ENCODE measurements around the gene RAB3IL1. TPM values are rescaled to one million over a fixed set of nuclear protein-coding genes. Genes with fewer than 3 reads are reported as not detected.

RAB3IL1 gene
- total and polyA plus RNA-seq, 4 donors = 2.1 to 41.6 (median 5.4) TPM

GRCh38 chr11:61923166-61924063 lies 6.0 kb upstream of the RAB3IL1 start (continued):
- no peak for TF ChIP-seq REST (IDR thresholded peaks at IDR 0.05)
- peak; percentile 63 for TF ChIP-seq NR2F2 (IDR thresholded peaks at IDR 0.05)

- Histone ChIP-seq H3K27ac (ENCODE audit: low read depth in 1 of 2, low read length in 2 of 2) (peak overlapping the region; percentile 40 to 69), H3K9ac (ENCODE audit: low read depth in 1 of 2, low read length in 2 of 2) (no peak overlapping the region), H3K9me3 (ENCODE audit: control insufficient read depth in 4 of 4, low read length in 3 of 4) (no peaks in the 10 kb centered on the region), H3K4me1 (ENCODE audit: control insufficient read depth in 4 of 4, insufficient read depth in 4 of 4, low read length in 3 of 4) (peaks cover 0 to 12% (median 6%) of the 10 kb centered on the region in 4 donors), H3K4me3 (ENCODE audit: low read depth in 1 of 3, low read length in 3 of 3) (no peak overlapping the region), H3K36me3 (ENCODE audit: control insufficient read depth in 4 of 4, insufficient read depth in 3 of 4, low read depth in 1 of 4, low read length in 3 of 4) (no peaks in the 10 kb centered on the region), H3K27me3 (ENCODE audit: control insufficient read depth in 4 of 4, insufficient read depth in 4 of 4, low read length in 3 of 4) (no peaks in the 10 kb centered on the region)
- DNase-seq (ENCODE audit: low spot score) = peak; percentile 83
- WGBS = 55% methylated on average over 6 of the region's 6 CpGs
- no peak for TF ChIP-seq HNF4A (conservative IDR thresholded peaks at IDR 0.05)
- no peak for TF ChIP-seq YY1 (IDR thresholded peaks at IDR 0.05)
- TF ChIP-seq ZBTB33 (IDR thresholded peaks at IDR 0.05) = no peak
- TF ChIP-seq HNF4G (IDR thresholded peaks at IDR 0.05) = no peak
- no peak for TF ChIP-seq EGR1 (IDR thresholded peaks at IDR 0.05; ENCODE audit: low read depth in 2 of 2)
- TF ChIP-seq NR2F2 (IDR thresholded peaks at IDR 0.05) = peak; percentile 32
Measured at GRCh38 chr11:61922539-61922938, 5.2 kb upstream of the RAB3IL1 start.

- TF ChIP-seq EGR1 (IDR thresholded peaks at IDR 0.05; ENCODE audit: low read depth in 2 of 2) (no peak), YY1 (IDR thresholded peaks at IDR 0.05) (no peak), REST (IDR thresholded peaks at IDR 0.05) (no peak), HNF4G (IDR thresholded peaks at IDR 0.05) (no peak), NR2F2 (IDR thresholded peaks at IDR 0.05) (no peak), FOXA2 (IDR thresholded peaks at IDR 0.05) (no peak), JUND (IDR thresholded peaks at IDR 0.05) (no peak)
- Histone ChIP-seq H3K4me1 (ENCODE audit: control insufficient read depth in 4 of 4, insufficient read depth in 4 of 4, low read length in 3 of 4) (peaks cover 0 to 13% (median 8%) of the 10 kb centered on the region in 4 donors), H3K4me3 (ENCODE audit: low read depth in 1 of 3, low read length in 3 of 3) (no peak overlapping the region), H3K9ac (ENCODE audit: low read depth in 1 of 2, low read length in 2 of 2) (no peak overlapping the region), H3K36me3 (ENCODE audit: control insufficient read depth in 4 of 4, insufficient read depth in 3 of 4, low read depth in 1 of 4, low read length in 3 of 4) (no peaks in the 10 kb centered on the region), H3K27me3 (ENCODE audit: control insufficient read depth in 4 of 4, insufficient read depth in 4 of 4, low read length in 3 of 4) (no peaks in the 10 kb centered on the region), H3K9me3 (ENCODE audit: control insufficient read depth in 4 of 4, low read length in 3 of 4) (no peaks in the 10 kb centered on the region), H3K27ac (ENCODE audit: low read depth in 1 of 2, low read length in 2 of 2) (no peak overlapping the region)
- WGBS = 86% methylated on average over 3 of the region's 3 CpGs
- peak; percentile 35 for DNase-seq (ENCODE audit: low spot score)
Measured at GRCh38 chr11:61921446-61921845, 4.1 kb upstream of the RAB3IL1 start.
